GM03348 (cell line): ENCODE results near the gene ARSB.
"Not testable (repeated sequence)": the region's sequence is repeated elsewhere in the genome, so short reads cannot be mapped to it uniquely, and the experiment has no call there.

Experiments
- DNase-seq: peaks from one replicate; pipeline ENCODE4 v3.0.0; 2012; ENCODE audit warnings: low spot score

Gene ARSB

DNA sequence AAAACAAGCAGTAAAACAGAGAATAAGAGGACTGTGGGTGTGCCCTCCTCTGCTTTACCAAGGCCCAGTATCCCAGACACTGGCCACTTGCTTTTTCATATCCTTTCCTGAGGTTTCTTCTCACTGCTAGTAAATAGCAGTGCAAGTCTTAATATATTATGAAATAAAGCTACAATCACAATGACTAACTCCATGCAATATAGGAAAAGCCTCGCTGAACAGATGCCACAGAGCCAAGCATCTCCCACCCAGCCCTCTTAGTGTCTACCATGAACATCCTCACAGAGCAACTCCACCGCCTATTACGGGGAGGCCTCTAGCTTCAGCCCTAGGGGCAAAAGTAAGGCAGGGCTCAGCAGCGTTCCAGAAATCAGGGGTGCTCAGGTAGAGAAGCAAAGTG is 205.8 kb downstream of the ARSB start:
- DNase-seq, result no peak

DNA sequence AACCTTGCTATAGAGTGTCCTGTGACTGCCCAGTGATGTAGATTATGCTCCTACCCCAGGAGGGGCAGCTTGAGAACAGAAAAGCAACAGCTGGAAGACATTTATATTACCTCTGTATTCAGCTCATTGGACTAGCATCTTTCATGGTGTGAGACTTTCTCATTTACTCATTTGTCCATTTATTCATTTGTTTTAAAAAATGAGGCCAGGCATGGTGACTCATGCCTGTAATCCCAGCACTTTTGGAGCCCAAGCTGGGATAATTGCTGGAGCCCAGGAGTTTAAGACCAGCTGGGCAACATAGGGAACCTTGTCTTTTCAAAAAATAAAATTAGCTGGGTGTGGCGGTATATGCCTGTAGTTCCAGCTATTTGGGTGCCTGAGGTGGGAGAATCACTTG is 206.6 kb downstream of the ARSB start:
- peak; percentile 15 for DNase-seq

- no peak for DNase-seq
Measured at GRCh38 chr5:78777901-78778300, 207.2 kb downstream of the ARSB start.

DNA sequence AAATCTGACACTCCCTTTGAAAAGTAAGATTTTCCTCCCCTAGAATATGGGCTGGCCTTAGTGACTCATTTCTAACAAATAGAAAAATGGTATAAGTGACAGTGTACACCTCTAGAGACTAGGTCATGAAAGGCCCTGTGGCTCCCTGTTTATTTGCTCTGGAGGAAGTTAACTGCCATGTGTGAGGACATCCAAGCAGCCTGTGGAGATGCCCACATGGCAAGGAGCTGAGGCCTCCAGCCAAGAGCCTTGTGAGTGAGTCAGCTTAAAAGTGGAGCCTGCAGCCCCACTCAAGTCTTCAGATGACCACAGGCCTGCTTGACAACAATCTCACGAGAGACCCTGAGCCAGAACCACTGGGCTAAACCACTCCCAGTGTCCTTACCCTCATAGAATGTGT is 208.5 kb downstream of the ARSB start:
- no peak for DNase-seq

DNA sequence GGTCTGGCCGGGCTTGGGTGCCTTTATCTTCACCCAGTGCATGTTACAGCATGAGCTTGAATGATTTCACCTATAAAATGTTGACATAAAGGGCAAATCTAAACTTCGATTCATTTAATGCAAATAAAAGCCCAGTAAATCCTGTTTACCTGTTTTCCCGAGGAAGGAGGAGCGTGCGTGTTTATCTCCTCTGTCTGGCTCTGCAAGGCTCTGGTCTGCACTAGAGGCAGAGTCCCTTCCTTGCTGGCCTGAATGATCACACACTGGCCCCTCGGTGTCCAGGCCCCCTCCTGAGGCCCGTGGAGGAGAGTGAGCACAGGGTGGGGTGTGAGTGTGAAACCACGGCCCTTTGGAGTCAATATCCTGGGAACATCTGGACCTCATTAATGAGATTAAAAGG is 211.5 kb downstream of the ARSB start:
- DNase-seq, result no peak

DNA sequence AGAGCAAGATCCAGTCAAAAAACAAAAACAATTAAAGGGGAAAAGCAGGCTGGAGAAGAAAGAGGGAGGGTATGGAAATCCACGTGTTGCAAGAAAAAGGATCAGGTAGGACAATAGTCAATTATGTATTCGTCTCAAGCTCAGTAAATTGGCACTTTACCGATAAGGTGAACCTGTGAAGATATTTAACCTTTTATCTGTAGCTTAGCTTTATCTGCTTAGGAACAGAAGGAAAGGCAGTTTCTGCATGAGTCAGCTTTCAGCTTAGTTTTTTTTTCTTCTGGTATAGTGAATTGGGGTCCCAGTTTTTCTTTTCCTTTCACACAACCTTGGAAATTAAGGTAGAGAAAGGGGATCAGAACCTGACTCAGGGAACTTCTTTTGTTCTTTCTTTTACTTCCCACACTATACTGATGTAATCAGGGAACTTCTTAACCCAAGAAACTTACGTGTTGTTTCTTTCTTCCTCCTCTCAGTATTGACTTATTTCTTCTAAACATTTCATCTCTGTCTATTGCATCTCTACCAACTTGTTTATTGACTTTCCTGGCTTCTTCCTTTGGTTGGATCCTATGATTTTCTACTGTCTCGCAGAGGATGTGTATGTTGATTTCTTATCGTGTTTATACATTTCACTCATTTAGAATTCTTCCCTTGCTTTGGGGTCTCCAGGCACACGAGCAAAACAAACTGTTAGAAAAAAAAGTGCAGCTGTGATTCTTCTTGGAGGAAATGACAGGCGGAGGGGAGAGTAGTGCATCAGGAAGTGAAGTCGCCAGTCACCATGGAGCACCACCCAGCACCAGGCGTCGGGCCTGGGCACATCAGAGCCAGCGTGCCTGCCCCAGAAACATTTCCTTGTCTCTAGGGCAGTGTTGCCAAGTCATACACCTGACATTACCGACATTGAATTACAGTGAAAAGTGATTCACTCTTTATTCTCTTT is 213.6 kb downstream of the ARSB start:
- no peak for DNase-seq

- no peak for DNase-seq
Measured at GRCh38 chr5:78768781-78769380, 216.2 kb downstream of the ARSB start.

GRCh38 chr5:78766412-78766762 is 218.7 kb downstream of the ARSB start:
- DNase-seq, result no peak

DNA sequence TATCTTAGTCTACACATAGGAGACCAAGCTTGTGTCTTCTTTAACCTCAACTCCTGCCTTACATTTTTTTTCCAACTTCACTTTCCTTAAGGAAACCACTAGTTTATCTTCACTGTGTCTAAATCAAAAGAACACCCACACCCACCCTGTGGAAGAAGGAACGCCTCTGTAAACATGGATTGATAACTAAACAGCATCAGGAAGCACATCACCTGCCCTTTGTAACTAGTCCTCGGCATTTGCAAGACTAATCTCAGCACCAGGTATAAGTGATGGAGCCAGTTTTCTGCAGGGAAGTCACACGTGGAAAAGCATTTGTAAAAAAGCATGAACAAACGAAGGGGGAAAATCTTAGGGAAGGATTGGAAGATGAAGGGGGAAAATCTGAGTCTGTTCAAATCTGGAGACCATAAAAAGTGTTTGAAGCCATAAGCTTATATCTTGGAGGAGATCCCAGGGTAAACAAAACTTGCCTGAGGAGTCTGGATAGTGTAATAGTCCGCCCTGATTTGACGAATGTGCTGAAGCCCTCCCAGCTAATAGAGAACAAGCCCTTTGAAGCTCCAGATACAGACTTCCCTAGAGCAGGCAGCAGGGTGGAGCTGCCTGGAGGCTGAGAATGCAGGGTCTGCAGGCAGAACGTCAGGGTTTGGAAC is 219.2 kb downstream of the ARSB start:
- DNase-seq, result no peak

GRCh38 chr5:78765116-78765515 is 220.0 kb downstream of the ARSB start:
- DNase-seq, result no peak

- no peak for DNase-seq
Measured at GRCh38 chr5:78763659-78764189, 221.4 kb downstream of the ARSB start.

GRCh38 chr5:78762743-78763142 is 222.4 kb downstream of the ARSB start:
- not testable (repeated sequence) for DNase-seq

DNA sequence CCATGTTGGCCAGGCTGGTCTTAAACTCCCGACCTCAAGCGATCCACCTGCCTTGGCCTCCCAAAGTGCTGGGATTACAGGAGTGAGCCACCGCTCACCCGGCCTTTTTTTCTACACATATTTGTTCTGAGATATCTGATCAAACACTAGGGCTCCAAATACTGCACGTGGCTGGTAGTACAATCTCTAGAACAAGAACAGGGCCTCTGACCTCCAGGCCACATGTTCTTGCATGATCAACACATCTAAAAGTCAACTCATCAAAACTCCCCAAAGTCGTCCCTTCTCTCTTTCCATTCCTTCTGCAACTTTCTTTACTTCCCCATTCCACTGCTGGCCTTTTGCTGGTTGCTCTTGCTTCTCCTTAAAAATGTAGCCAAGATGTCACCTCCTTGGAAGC is 223.3 kb downstream of the ARSB start:
- DNase-seq, result no peak

DNA sequence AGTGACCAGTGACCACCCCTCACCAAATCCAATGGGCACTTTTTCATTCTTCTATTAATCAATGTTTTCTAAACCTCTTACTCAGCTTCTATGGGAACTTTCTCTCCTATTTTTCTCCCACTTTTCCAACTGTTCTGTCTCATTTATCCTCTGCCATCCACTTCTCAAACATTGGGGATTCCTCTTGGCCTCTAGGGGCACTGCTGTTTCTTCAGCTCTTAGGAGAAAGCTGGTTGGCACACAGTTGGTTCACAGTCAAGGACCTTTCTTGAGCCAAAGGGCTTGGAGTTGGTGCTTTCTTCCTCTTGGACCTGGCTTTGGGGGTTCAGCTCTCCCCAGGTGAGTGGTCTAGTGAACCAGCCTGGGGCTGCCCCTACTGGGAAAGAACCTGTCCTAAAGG is 224.3 kb downstream of the ARSB start:
- DNase-seq, result no peak

DNA sequence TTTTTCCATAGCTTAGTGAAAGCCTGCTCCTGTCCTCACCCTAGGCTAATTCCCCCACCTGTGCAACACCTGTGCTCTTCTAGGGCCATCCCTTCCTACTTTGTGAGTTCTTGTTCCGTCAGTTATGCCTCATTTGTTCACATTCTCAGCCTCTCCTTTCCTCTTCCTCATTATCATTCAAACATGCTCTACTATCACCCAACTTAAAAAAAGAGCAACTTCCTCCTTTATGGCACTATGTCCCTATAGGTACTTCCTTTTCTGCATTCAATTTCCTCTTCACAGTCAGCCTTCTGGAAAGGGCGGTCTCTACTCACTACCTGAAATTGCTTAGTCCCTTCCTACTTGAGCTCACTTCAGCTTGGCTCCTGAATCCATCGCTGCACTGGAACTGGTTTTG is 224.7 kb downstream of the ARSB start:
- DNase-seq, result no peak

DNA sequence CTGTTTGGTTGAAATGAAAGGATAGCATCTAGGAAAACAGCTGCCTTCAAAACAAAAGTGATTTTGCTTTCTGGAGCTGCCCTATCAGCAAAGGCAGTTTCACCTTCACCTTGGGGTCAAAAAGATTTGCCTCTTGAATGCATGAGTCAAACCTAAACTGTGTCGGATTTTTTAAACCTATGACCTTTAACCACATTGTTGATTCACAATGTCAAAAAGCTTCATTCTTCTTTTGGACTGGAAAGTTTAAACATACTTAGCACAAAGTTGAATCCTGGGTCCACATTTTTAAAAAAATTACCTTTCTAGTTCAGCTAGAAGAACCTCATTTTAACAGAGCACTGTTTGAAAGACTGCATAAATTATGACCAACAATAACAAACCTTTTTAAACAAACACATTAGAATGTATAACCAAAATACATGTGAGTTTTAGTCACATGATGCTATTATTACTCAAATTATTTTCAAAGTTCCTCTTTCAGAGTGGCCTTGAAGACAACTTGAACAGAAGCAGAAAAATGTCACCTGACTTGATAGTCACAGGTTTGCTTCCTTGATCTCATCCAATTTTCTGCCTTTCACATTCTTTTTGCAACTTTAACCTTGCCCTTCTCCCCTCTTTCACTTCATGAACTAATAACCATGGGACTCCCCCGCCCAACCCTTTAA is 226.8 kb downstream of the ARSB start:
- no peak for DNase-seq

- peak; percentile 69 for DNase-seq
Measured at GRCh38 chr5:78757269-78758053, 227.6 kb downstream of the ARSB start.

DNA sequence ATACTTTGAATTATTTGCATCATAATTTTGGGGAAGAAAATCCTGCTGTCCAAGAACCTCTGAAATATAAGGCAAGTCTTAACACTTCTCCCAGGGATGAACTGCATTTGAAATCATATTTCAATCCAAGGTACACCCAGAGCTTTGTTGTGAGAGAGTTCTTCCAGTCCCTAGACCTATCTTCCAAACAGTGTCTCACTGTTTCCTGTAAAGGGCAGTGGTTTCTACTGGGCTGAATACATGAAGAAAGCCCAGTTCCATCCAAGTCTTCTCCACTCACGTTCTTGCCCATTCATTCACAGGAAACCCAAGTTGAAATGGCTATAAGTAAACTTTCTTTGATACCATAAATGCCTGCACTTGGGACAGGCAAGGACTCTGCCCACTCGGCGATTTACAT is 228.3 kb downstream of the ARSB start:
- no peak for DNase-seq

DNA sequence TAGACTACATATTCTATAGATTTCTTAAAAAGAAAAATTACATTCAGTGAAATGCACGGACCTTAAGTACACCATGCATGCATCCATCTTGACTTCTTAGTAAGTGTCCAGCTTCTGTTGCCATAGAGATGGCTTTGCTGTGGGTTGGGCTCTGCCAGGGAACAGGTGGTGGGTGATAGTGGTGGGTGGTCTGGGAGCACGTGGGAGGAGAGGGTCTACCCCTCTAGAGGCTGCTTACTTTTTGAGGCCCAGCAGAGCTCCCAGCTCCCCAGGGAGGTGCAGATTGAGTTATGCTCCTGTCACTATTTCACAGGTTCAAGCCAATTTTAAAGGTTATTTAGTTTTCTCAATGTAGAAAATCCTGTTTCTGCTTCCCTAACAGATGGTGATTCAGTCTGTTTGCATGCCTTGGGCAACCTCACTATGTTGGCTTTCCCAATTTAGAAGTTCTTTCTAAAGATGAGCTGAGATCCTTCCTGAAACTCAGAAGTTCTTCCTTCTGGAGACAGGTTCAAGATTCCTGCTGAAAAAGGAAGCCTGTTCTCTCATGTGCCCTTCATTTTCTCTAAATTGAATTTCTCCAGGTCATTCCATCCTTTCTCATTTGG is 229.2 kb downstream of the ARSB start:
- peak; percentile 56 for DNase-seq

- DNase-seq, result no peak
Measured at GRCh38 chr5:78754655-78755054, 230.5 kb downstream of the ARSB start.

- DNase-seq, result peak; percentile 47
Measured at GRCh38 chr5:78753093-78753531, 232.0 kb downstream of the ARSB start.
